Upper lobe of right lung (tissue), 1 donor: ENCODE measurements around the gene TERF2IP. TPM values are rescaled to one million over a fixed set of nuclear protein-coding genes. Genes with fewer than 3 reads are reported as not detected.

Source experiments
- ATAC-seq: fragments of 200-7000 bp; cut with Tn5 transposase; one replicate; pipeline ENCODE4 v1.9.1; 2020; ENCODE audit warnings: mild to moderate bottlenecking, moderate library complexity
- DNase-seq: peaks from one replicate; pipeline ENCODE4 v3.0.0-alpha.2; 2020
- H3K27ac ChIP-seq: fragments of 200-600 bp; one replicate; pipeline ENCODE4 v1.8.0; 2022
- H3K27me3 ChIP-seq: fragments of 200-600 bp; one replicate; pipeline ENCODE4 v1.8.0; 2022; ENCODE audit warnings: mild to moderate bottlenecking
- H3K36me3 ChIP-seq: fragments of 200-600 bp; one replicate; pipeline ENCODE4 v1.8.0; 2022
- H3K4me1 ChIP-seq: fragments of 200-600 bp; one replicate; pipeline ENCODE4 v1.8.0; 2022
- H3K4me3 ChIP-seq: fragments of 200-600 bp; one replicate; pipeline ENCODE4 v1.8.0; 2022; ENCODE audit warnings: mild to moderate bottlenecking
- H3K9me3 ChIP-seq: fragments of 200-600 bp; one replicate; pipeline ENCODE4 v1.8.0; 2022
- intact Hi-C: fragments of 100-400 bp; cut with DNase I; formaldehyde crosslinking; loops from one replicate; pipeline ENCODE4 v1.11.0; 2022
- total RNA-seq: library from RNA; stranded (reverse); fragmentation: NEBNext Ultra II Directional; extraction: Animal tissue kit (Norgen Biotek cat#: 25700); gene quantifications from one replicate; pipeline ENCODE4 v1.2.1, GENCODE V29; 2021
- TF ChIP-seq, protein P1 (sequence below): fragments of 200-600 bp; IDR thresholded peaks from one replicate; pipeline ENCODE4 v1.8.0; 2022; ENCODE audit warnings: antibody characterized with exemption
- donor health status: DM: no; HTN: yes; CAD: no; lungs with severe emphysema.

TERF2IP gene
- total RNA-seq, 1 donor from 2014 or later: 56.2 TPM

DNA sequence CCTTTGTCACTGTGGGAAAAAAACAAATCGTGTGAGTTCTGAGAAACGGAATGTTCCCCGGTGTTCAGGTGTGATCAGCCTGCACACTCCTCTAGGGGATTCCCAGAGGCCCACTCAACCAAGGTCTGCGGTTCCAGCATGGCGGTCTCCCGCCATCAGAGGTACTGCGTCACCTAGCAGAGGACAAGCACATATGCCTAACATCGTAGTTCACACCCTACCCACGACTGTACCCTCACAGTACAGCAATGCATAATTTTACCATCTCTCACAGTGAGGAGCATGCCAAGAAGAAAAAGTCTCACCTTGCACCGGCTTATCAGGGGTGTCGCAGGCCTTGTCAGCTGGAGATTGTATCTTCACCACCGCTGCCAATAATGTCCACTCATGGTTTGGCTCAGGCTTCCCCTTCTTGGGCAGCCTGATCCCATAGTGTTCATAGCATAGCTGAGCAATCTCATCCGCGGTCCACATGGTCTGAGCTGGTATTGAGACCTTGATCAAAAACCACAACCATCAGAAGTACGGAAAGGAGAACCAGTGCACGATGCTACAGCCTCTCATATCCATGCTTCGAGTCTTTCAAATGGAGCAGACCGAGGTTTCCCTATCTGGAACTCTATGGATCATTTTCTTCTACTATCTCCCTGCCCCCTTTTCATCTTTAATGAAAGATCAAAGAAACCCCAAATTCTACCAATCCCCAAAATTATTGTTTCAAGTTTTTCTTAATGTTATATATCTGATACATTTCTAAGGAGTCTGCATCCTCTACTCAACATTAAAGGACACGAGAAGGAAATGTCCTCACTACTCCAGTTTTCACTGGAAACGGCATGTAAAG lies 27.0 kb upstream of the TERF2IP start:
- H3K36me3 ChIP-seq: peaks cover 48% of the 10 kb centered on the region
- DNase-seq (no peak), ATAC-seq (no peak)
- no peaks in the 10 kb centered on the region for H3K9me3 ChIP-seq
- H3K4me1 ChIP-seq: peaks cover 17% of the 10 kb centered on the region
- no peak overlapping the region for H3K4me3 ChIP-seq
- no peaks in the 10 kb centered on the region for H3K27me3 ChIP-seq
- H3K27ac ChIP-seq: no peak overlapping the region
- intact Hi-C loops: no loop called here
- TF ChIP-seq, protein P1, sequence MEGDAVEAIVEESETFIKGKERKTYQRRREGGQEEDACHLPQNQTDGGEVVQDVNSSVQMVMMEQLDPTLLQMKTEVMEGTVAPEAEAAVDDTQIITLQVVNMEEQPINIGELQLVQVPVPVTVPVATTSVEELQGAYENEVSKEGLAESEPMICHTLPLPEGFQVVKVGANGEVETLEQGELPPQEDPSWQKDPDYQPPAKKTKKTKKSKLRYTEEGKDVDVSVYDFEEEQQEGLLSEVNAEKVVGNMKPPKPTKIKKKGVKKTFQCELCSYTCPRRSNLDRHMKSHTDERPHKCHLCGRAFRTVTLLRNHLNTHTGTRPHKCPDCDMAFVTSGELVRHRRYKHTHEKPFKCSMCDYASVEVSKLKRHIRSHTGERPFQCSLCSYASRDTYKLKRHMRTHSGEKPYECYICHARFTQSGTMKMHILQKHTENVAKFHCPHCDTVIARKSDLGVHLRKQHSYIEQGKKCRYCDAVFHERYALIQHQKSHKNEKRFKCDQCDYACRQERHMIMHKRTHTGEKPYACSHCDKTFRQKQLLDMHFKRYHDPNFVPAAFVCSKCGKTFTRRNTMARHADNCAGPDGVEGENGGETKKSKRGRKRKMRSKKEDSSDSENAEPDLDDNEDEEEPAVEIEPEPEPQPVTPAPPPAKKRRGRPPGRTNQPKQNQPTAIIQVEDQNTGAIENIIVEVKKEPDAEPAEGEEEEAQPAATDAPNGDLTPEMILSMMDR: no peak

DNA sequence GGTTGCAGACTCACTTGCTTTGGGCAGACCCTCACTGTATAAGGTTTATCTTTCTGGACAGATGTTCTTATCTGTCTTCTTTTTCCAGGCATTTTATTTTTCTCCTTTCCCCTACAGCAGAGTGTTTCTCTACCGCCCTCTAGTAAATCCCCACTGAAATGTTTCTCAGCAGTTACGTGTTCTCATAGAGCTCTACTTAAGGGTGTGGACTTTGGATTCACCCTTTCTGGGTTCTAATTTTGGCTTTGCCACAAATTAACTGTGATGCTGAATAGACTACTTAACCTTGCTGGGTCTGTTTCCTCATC lies 26.4 kb upstream of the TERF2IP start:
- peaks cover 48% of the 10 kb centered on the region for H3K36me3 ChIP-seq
- no peaks in the 10 kb centered on the region for H3K27me3 ChIP-seq
- TF ChIP-seq, protein P1: peak; percentile 26
- no peaks in the 10 kb centered on the region for H3K9me3 ChIP-seq
- no peak for DNase-seq
- intact Hi-C loops: no loop called here
- no peak for ATAC-seq
- no peak overlapping the region for H3K27ac ChIP-seq
- peaks cover 17% of the 10 kb centered on the region for H3K4me1 ChIP-seq
- H3K4me3 ChIP-seq: no peak overlapping the region

DNA sequence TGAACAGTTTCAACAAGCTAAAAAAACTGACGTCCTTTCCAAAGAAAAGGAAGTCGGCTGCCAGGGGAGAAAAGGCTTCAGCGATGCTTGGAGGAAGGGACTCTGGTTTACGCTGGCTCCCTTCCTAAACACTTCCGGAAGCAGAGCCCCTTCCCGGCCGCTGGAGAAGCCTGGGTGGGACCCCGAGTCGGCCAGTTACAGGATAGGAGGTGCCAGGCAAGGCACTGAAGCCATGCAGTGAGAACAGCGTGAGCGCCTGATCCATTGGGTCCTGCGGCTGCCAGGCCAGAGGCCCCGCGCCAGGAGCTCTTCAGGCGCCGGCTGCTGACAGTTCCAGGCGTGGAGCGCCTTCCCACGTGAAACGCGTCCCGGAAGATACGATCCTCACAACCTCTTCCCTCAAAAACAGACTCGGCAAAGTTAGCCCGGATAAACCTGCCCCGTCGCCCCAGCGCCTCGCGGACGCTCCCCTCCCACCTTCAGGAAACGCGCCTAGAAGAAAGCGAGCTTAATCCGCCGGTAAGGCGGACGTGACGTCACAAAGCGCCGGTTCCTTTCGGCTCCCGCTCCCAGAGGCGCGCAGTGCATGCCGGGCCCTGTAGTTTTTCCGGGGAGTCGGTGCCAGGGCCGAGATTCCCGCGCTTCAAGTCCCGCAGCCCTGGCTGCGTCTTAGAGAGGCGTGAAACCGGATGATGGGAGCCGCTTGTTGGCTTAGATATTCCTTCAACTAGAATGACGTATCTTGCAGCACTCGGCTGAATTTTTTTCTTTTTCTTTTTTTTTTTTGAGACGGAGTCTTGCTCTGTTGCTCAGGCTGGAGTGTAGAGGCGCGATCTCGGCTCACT lies 24.6 kb upstream of the TERF2IP start, which contains the start of gene ADAT1:
TSS of gene ADAT1 (minus strand) at position 521 of the 845 bp plus-strand sequence. CDS start 2,482 bp downstream, outside the sequence.
- Histone ChIP-seq H3K4me1 (peaks cover 27% of the 10 kb centered on the region), H3K36me3 (peaks cover 48% of the 10 kb centered on the region)
- TF ChIP-seq, protein P1: no peak

DNA sequence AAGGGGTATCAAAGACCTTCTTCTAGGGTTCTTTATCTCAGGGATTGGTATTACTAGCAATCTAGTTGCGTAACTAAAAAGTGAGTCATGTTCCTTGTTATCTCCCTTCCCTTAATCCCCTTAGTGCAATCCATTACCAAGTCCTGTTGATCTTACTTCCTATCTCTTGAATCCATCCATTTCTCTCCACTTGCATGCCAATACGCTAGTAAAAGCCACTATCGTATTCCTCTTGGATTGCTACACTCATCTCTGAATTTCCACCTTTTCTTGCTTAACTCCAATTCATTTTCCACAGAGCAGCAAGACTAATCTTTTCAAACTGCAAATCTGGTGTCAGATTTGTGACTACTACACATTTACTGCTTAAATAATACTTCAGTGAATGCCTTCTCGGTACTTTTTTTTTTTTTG lies 22.6 kb upstream of the TERF2IP start:
- TF ChIP-seq, protein P1: no peak
- Histone ChIP-seq H3K36me3 (peaks cover 48% of the 10 kb centered on the region), H3K9me3 (no peaks in the 10 kb centered on the region), H3K27ac (no peak overlapping the region), H3K4me3 (no peak overlapping the region), H3K4me1 (peaks cover 34% of the 10 kb centered on the region), H3K27me3 (no peaks in the 10 kb centered on the region)
- DNase-seq (no peak), ATAC-seq (no peak)
- intact Hi-C loops: no loop called here

More for the DNA sequence above, 24.6 kb upstream of the TERF2IP start, which contains the start of gene ADAT1:
- peak; percentile 97 for ATAC-seq
- no peaks in the 10 kb centered on the region for H3K27me3 ChIP-seq
- no peaks in the 10 kb centered on the region for H3K9me3 ChIP-seq
- H3K4me3 ChIP-seq: peak within 1 kb of the TSS; percentile 66
- peak within 1 kb of the TSS; percentile 94 for H3K27ac ChIP-seq
- peak; percentile 99 for DNase-seq
- intact Hi-C loops: no loop called here

DNA sequence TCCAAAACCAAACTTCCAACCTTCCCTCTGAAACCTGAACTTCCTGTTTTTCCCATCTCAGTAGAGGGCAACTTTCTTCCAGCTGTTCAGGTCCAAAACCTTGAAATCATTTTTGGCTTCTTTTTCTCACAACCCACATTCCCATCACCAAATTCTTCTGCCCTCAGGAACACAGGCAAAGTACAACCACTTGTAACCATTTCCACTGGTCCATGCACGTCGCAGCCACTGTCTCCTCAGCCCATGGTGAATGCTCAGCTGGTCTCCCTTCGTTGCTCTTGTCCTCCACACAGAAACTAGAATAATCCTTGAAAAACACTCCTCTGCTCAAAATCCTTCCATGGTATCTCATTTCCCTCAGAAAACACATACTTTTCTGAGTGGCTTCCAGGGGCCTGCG lies 20.8 kb upstream of the TERF2IP start:
- intact Hi-C loops: no loop called here
- ATAC-seq: no peak
- H3K27me3 ChIP-seq: no peaks in the 10 kb centered on the region
- H3K9me3 ChIP-seq: no peaks in the 10 kb centered on the region
- H3K4me3 ChIP-seq: no peak overlapping the region
- TF ChIP-seq, protein P1: no peak
- peaks cover 23% of the 10 kb centered on the region for H3K4me1 ChIP-seq
- H3K27ac ChIP-seq: no peak overlapping the region
- no peak for DNase-seq
- peaks cover 64% of the 10 kb centered on the region for H3K36me3 ChIP-seq
